Epidermal melanocyte (primary cell): ENCODE results near the gene PIP5K1A.
"Not testable (repeated sequence)": the region's sequence is repeated elsewhere in the genome, so short reads cannot be mapped to it uniquely, and the experiment has no call there.

Source experiments
- DNase-seq: peaks from one replicate; pipeline ENCODE4 v3.0.0; 2011; ENCODE audit warnings: low spot score; ENCODE audit not compliant: insufficient read length

PIP5K1A gene

GRCh38 chr1:151192047-151192446 is 6.3 kb upstream of the PIP5K1A start:
- DNase-seq = no peak

GRCh38 chr1:151193304-151193703 is 5.0 kb upstream of the PIP5K1A start:
- no peak for DNase-seq

GRCh38 chr1:151193856-151194255 is 4.5 kb upstream of the PIP5K1A start:
- no peak for DNase-seq

- DNase-seq = not testable (repeated sequence)
Observed at GRCh38 chr1:151194894-151195594, 3.3 kb upstream of the PIP5K1A start.

GRCh38 chr1:151196292-151196800 is 2.0 kb upstream of the PIP5K1A start:
- DNase-seq = no peak

GRCh38 chr1:151197863-151198253 is 494 bp upstream of the PIP5K1A start:
- DNase-seq = no peak

GRCh38 chr1:151199873-151200581 is 1.7 kb downstream of the PIP5K1A start:
- DNase-seq = peak; percentile 46

GRCh38 chr1:151205381-151205965 is 7.1 kb downstream of the PIP5K1A start:
- not testable (repeated sequence) for DNase-seq

- no peak for DNase-seq
Observed at GRCh38 chr1:151210830-151211229, 12.5 kb downstream of the PIP5K1A start.

- no peak for DNase-seq
Observed at GRCh38 chr1:151211972-151212705, 13.8 kb downstream of the PIP5K1A start.

- DNase-seq = no peak
Observed at GRCh38 chr1:151213560-151213959, 15.2 kb downstream of the PIP5K1A start.

- no peak for DNase-seq
Observed at GRCh38 chr1:151221616-151222015, 23.3 kb downstream of the PIP5K1A start.

GRCh38 chr1:151222130-151222529 is 23.8 kb downstream of the PIP5K1A start:
- no peak for DNase-seq

- DNase-seq = no peak
Observed at GRCh38 chr1:151235235-151235634, 36.9 kb downstream of the PIP5K1A start.

- DNase-seq = no peak
Observed at GRCh38 chr1:151237678-151238466, 39.5 kb downstream of the PIP5K1A start.

- DNase-seq = peak; percentile 40
Observed at GRCh38 chr1:151238467-151238739, 40.1 kb downstream of the PIP5K1A start.

- no peak for DNase-seq
Observed at GRCh38 chr1:151242442-151242841, 44.1 kb downstream of the PIP5K1A start.

GRCh38 chr1:151243683-151244216 is 45.4 kb downstream of the PIP5K1A start:
- DNase-seq = no peak

GRCh38 chr1:151246786-151247185 is 48.4 kb downstream of the PIP5K1A start:
- no peak for DNase-seq

- DNase-seq = peak; percentile 76
Observed at GRCh38 chr1:151251656-151252470, 53.5 kb downstream of the PIP5K1A start.
